Breast epithelium (tissue), 3 donors: ENCODE results near the gene KMT2A.

Experiments
- CTCF ChIP-seq, 3 donors: fragments of 450-650 bp; IDR thresholded peaks; one replicate each; pipeline ENCODE4 v1.5.1; 2016 to 2017; ENCODE audit warnings: antibody characterized with exemption in 3 of 3, mild to moderate bottlenecking in 3 of 3, moderate library complexity in 3 of 3
- POLR2A ChIP-seq: fragments of 450-650 bp; IDR thresholded peaks from one replicate; pipeline ENCODE4 v1.6.1; 2016; ENCODE audit warnings: antibody characterized with exemption, mild to moderate bottlenecking, moderate library complexity
- POLR2AphosphoS5 ChIP-seq, 3 donors: sonication (generic); formaldehyde crosslinking; IDR thresholded peaks; one replicate each; pipeline ENCODE4 v1.6.1; 2017; ENCODE audit warnings: antibody characterized with exemption in 3 of 3

GRCh38 chr11:118535261-118535660 lies 99.0 kb downstream of the KMT2A start:
- TF ChIP-seq POLR2A (no peak), CTCF (IDR thresholded peaks at IDR 0.05) (no peak), POLR2AphosphoS5 (IDR thresholded peaks at IDR 0.05) (no peak)
